Measurements from ENCODE around the gene CTSW.

Gene CTSW

GRCh38 chr11:65896034-65896999 lies 16.7 kb downstream of the CTSW start:
- TF ChIP-seq, protein P1, sequence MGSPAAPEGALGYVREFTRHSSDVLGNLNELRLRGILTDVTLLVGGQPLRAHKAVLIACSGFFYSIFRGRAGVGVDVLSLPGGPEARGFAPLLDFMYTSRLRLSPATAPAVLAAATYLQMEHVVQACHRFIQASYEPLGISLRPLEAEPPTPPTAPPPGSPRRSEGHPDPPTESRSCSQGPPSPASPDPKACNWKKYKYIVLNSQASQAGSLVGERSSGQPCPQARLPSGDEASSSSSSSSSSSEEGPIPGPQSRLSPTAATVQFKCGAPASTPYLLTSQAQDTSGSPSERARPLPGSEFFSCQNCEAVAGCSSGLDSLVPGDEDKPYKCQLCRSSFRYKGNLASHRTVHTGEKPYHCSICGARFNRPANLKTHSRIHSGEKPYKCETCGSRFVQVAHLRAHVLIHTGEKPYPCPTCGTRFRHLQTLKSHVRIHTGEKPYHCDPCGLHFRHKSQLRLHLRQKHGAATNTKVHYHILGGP (tag by site-specific recombination; IDR thresholded peaks at IDR 0.05): no peak
- TF ChIP-seq ZNF138 (tag by site-specific recombination; IDR thresholded peaks at IDR 0.05; ENCODE audit: borderline replicate concordance) (no peak), ZNF157 (tag by site-specific recombination; IDR thresholded peaks at IDR 0.05) (no peak)
- TF ChIP-seq, protein P2, sequence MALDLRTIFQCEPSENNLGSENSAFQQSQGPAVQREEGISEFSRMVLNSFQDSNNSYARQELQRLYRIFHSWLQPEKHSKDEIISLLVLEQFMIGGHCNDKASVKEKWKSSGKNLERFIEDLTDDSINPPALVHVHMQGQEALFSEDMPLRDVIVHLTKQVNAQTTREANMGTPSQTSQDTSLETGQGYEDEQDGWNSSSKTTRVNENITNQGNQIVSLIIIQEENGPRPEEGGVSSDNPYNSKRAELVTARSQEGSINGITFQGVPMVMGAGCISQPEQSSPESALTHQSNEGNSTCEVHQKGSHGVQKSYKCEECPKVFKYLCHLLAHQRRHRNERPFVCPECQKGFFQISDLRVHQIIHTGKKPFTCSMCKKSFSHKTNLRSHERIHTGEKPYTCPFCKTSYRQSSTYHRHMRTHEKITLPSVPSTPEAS (tag by site-specific recombination; IDR thresholded peaks at IDR 0.05): no peak
- no peak overlapping the region for H3K27ac ChIP-seq (ENCODE audit: extremely low read depth, low read depth, low read length)
- H3K4me1 ChIP-seq (ENCODE audit: control insufficient read depth, insufficient read depth, low read length): no peaks in the 10 kb centered on the region
- H3K36me3 ChIP-seq (ENCODE audit: control insufficient read depth in 2 of 2, insufficient read depth in 1 of 2, low read length in 2 of 2): peaks cover 0 to 3% of the 10 kb centered on the region in 2 experiments; a peak in 1 of 3 replicates
- H3K9me3 ChIP-seq (ENCODE audit: control insufficient read depth, insufficient read depth, low read depth, low read length): no peaks in the 10 kb centered on the region
- ChIA-PET CTCF (interaction anchor here (0.5 to 3.5 kb wide), 7 partner anchors 8 to 97 kb away, joined by 3 to 36 read pairs (median 3); partner anchors contain the start of genes CCDC85B, FIBP and MUS81), POLR2A (interaction anchor here (1.0 kb wide), 1 partner anchor 15 kb away, joined by 3 read pairs; no protein-coding TSS in a partner anchor)
- no peak overlapping the region for H3K4me3 ChIP-seq (ENCODE audit: low read depth, low read length)

- ChIA-PET POLR2A (interaction anchor here (0.6 to 1.0 kb wide), 2 partner anchors 9 to 14 kb away, joined by 3 read pairs; partner anchors contain the start of gene FIBP), CTCF (interaction anchor here (0.5 to 3.5 kb wide), 6 partner anchors 8 to 96 kb away, joined by 3 to 36 read pairs (median 4); partner anchors contain the start of genes CCDC85B, FIBP and MUS81)
- Histone ChIP-seq H3K4me1 (ENCODE audit: control insufficient read depth, insufficient read depth, low read length) (no peaks in the 10 kb centered on the region), H3K36me3 (ENCODE audit: control insufficient read depth in 2 of 2, insufficient read depth in 1 of 2, low read length in 2 of 2) (peaks cover 0 to 3% of the 10 kb centered on the region in 2 experiments; a peak in 1 of 3 replicates), H3K4me3 (ENCODE audit: low read depth, low read length) (no peak overlapping the region), H3K27ac (ENCODE audit: extremely low read depth, low read depth, low read length) (no peak overlapping the region), H3K9me3 (ENCODE audit: control insufficient read depth, insufficient read depth, low read depth, low read length) (no peaks in the 10 kb centered on the region)
- no peak for TF ChIP-seq ZNF701 (tag by site-specific recombination; IDR thresholded peaks at IDR 0.05)
- 0 out of 2 replicates have a peak, but pooled peaks have one; percentile 29 for TF ChIP-seq ZNF768 (tag by site-specific recombination; IDR thresholded peaks at IDR 0.05)
- peak; percentile 56; the same call in 1 of the 2 replicates for TF ChIP-seq ZNF121 (tag by site-specific recombination; IDR thresholded peaks at IDR 0.05)
Measured at GRCh38 chr11:65897020-65897471, 17.4 kb downstream of the CTSW start.

DNA sequence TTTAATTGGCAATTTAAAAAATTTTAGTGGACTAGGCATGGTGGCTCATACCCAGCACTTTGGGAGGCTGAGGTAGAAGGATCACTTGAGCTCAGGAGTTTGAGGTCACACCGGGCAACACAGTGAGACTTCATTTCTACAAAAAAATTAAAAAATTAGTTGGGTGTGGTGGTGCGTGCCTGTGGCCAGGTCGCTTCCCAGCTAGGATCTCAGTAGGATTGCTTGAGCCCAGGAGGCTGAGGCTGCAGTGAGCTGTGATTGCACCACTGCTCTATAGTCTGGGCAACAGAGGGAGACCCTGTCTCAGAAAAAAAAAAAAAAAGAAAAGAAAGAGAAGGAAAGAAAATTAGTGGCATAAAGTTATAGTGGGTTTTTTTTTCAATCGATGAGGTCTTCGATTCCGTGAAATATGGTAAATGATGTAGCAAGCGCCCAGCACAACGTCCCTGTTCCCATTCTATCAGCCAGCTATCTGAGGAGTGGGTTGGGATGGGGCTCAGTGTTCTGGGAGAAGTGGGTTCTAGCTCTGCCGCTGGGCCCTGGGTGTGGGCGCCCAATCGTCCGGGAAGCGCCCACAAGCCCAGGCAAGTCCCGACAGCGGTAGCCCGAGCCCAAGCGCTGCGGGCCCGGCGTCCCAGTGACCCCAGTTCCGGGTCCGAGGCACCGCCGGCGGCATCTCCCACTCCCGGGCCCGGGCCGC lies 19.2 kb downstream of the CTSW start:
- ChIA-PET CTCF (interaction anchor here (0.6 to 3.5 kb wide), 8 partner anchors 8 to 280 kb away, joined by 3 to 36 read pairs (median 6); partner anchors contain the start of genes CCDC85B, FIBP and MUS81), POLR2A (interaction anchor here (0.7 to 4.9 kb wide), 2 partner anchors 9 to 787 kb away, joined by 3 to 74 read pairs; partner anchors contain the start of genes CCDC85B, FIBP and TM7SF2)
- Histone ChIP-seq H3K4me1 (ENCODE audit: control insufficient read depth, insufficient read depth, low read length) (no peaks in the 10 kb centered on the region), H3K9me3 (ENCODE audit: control insufficient read depth, insufficient read depth, low read depth, low read length) (no peaks in the 10 kb centered on the region), H3K27ac (ENCODE audit: extremely low read depth, low read depth, low read length) (peak overlapping the region; percentile 25; the same call in 1 of the 2 replicates), H3K4me3 (ENCODE audit: low read depth, low read length) (peak overlapping the region; percentile 62), H3K36me3 (ENCODE audit: control insufficient read depth in 2 of 2, insufficient read depth in 1 of 2, low read length in 2 of 2) (peaks cover 0 to 3% of the 10 kb centered on the region in 2 experiments; a peak in 1 of 3 replicates)
- TF ChIP-seq ZNF701 (tag by site-specific recombination; IDR thresholded peaks at IDR 0.05): no peak
- peak; percentile 82; the same call in 1 of the 2 replicates for TF ChIP-seq IKZF3 (tag by site-specific recombination; IDR thresholded peaks at IDR 0.05)
- no peak for TF ChIP-seq ZNF184 (tag by site-specific recombination; IDR thresholded peaks at IDR 0.05)
- TF ChIP-seq ZNF394 (tag by site-specific recombination; IDR thresholded peaks at IDR 0.05; ENCODE audit: borderline replicate concordance): no peak
- TF ChIP-seq HOXD13 (CRISPR knock-in tag; IDR thresholded peaks at IDR 0.05; ENCODE audit: borderline replicate concordance): no peak
- peak; percentile 53 for TF ChIP-seq ZFHX2 (tag by site-specific recombination; conservative IDR thresholded peaks at IDR 0.05)
- no peak for TF ChIP-seq KLF10 (tag by site-specific recombination; IDR thresholded peaks at IDR 0.05)
- TF ChIP-seq ZBTB17 (tag by site-specific recombination; IDR thresholded peaks at IDR 0.05): no peak
- no peak; the same call in 1 of the 2 replicates for TF ChIP-seq ZNF660 (tag by site-specific recombination; IDR thresholded peaks at IDR 0.05)
- no peak for TF ChIP-seq ZNF561 (tag by site-specific recombination; IDR thresholded peaks at IDR 0.05; ENCODE audit: borderline replicate concordance)
- no peak; the same call in 1 of the 2 replicates for TF ChIP-seq SP7 (tag by site-specific recombination; IDR thresholded peaks at IDR 0.05)
- TF ChIP-seq ZNF530 (tag by site-specific recombination; IDR thresholded peaks at IDR 0.05; ENCODE audit: low read depth): no peak
- 0 out of 2 replicates have a peak, but pooled peaks have one; percentile 25 for TF ChIP-seq ZNF341 (tag by site-specific recombination; IDR thresholded peaks at IDR 0.05; ENCODE audit: low read depth)
- TF ChIP-seq ZNF76 (tag by site-specific recombination; IDR thresholded peaks at IDR 0.05; ENCODE audit: borderline replicate concordance, low read depth): peak; percentile 92
- TF ChIP-seq ZNF350 (tag by site-specific recombination; IDR thresholded peaks at IDR 0.05): no peak
- no peak for TF ChIP-seq SP3 (tag by site-specific recombination; IDR thresholded peaks at IDR 0.05)
- TF ChIP-seq WT1 (tag by site-specific recombination; IDR thresholded peaks at IDR 0.05): no peak
- no peak for TF ChIP-seq ZNF274 (IDR thresholded peaks at IDR 0.05; ENCODE audit: low read length)
- no peak for TF ChIP-seq ZNF274 (tag by site-specific recombination; IDR thresholded peaks at IDR 0.05; ENCODE audit: borderline replicate concordance)
- 0 out of 2 replicates have a peak, but pooled peaks have one; percentile 17 for TF ChIP-seq EGR2 (tag by site-specific recombination; IDR thresholded peaks at IDR 0.05; ENCODE audit: low read depth)

Data from HEK293 (cell line).